NCI-H2196 (cell line): ENCODE data around the gene SECISBP2L.

Experiments
- DNase-seq: peaks from one replicate; lab custom pipeline; 2025; ENCODE audit not compliant: unreplicated experiment; lab: John Stamatoyannopoulos, UW

The SECISBP2L gene

GRCh38 chr15:49059491-49059890 is 13.2 kb upstream of the SECISBP2L start:
- DNase-seq, result no peak

- DNase-seq, result no peak
Observed at GRCh38 chr15:49058559-49058958, 12.3 kb upstream of the SECISBP2L start.

GRCh38 chr15:49055630-49056029 is 9.4 kb upstream of the SECISBP2L start:
- DNase-seq, result no peak

GRCh38 chr15:49052662-49053061 is 6.4 kb upstream of the SECISBP2L start:
- DNase-seq, result no peak

- no peak for DNase-seq
Observed at GRCh38 chr15:49047456-49047855, 1.2 kb upstream of the SECISBP2L start.

- DNase-seq, result no peak
Observed at GRCh38 chr15:49045751-49046219, 461 bp downstream of the SECISBP2L start.

- DNase-seq, result no peak
Observed at GRCh38 chr15:49044766-49045606, 1.3 kb downstream of the SECISBP2L start.

- no peak for DNase-seq
Observed at GRCh38 chr15:49044002-49044401, 2.2 kb downstream of the SECISBP2L start.

GRCh38 chr15:49042165-49042564 is 4.1 kb downstream of the SECISBP2L start:
- DNase-seq, result no peak

GRCh38 chr15:49041426-49041825 is 4.8 kb downstream of the SECISBP2L start:
- no peak for DNase-seq

- no peak for DNase-seq
Observed at GRCh38 chr15:49040151-49040550, 6.1 kb downstream of the SECISBP2L start.

- no peak for DNase-seq
Observed at GRCh38 chr15:49038382-49038781, 7.9 kb downstream of the SECISBP2L start.

GRCh38 chr15:49037546-49037940 is 8.7 kb downstream of the SECISBP2L start:
- DNase-seq, result no peak

- DNase-seq, result no peak
Observed at GRCh38 chr15:49036650-49037545, 9.3 kb downstream of the SECISBP2L start.

- DNase-seq, result no peak
Observed at GRCh38 chr15:49035825-49036224, 10.4 kb downstream of the SECISBP2L start.

- DNase-seq, result no peak
Observed at GRCh38 chr15:49032601-49033145, 13.6 kb downstream of the SECISBP2L start.

GRCh38 chr15:49031804-49032203 is 14.4 kb downstream of the SECISBP2L start:
- DNase-seq, result no peak

- no peak for DNase-seq
Observed at GRCh38 chr15:49026700-49027099, 19.5 kb downstream of the SECISBP2L start.

- no peak for DNase-seq
Observed at GRCh38 chr15:49024840-49025239, 21.4 kb downstream of the SECISBP2L start.

GRCh38 chr15:49023354-49023753 is 22.9 kb downstream of the SECISBP2L start:
- no peak for DNase-seq

- no peak for DNase-seq
Observed at GRCh38 chr15:49015896-49016295, 30.4 kb downstream of the SECISBP2L start.

- no peak for DNase-seq
Observed at GRCh38 chr15:48999314-48999713, 46.9 kb downstream of the SECISBP2L start.
